ENCODE data around the gene GTPBP6. TPM values are rescaled to one million over a fixed set of nuclear protein-coding genes. Genes with fewer than 3 reads are reported as not detected.
A peak's percentile ranks its signal among the peaks of the same experiment; 100 is the strongest.
"Not testable (repeated sequence)": the region's sequence is repeated elsewhere in the genome, so short reads cannot be mapped to it uniquely, and the experiment has no call there.

The GTPBP6 gene
- total and polyA plus RNA-seq, 2 donors: 10.0 to 71.8 TPM

DNA sequence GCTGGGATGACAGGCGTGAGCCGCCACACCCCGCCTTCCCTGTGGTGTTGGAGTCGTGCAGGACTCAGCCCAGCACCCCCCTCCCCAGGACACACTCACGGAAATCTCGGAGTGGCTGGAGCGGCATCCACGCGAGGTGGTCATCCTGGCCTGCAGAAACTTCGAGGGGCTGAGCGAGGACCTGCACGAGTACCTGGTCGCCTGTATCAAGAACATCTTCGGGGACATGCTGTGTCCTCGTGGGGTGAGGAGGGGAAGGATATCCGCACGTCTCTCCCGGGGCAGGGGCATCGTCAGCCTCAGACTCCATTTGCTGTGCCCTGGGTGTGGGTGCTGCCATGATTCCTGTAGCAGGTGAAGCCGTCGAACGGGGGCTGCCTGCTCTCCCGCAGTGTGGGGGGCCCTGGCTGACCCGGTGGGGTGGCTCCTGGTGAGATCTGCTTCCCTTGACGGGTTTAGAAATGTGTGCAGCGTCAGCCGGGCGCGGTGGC is 27.1 kb downstream of the GTPBP6 start:
- H3K27ac ChIP-seq (ENCODE audit: low read depth): no peak overlapping the region
- 98% methylated on average over 29 of the region's 29 CpGs for WGBS

DNA sequence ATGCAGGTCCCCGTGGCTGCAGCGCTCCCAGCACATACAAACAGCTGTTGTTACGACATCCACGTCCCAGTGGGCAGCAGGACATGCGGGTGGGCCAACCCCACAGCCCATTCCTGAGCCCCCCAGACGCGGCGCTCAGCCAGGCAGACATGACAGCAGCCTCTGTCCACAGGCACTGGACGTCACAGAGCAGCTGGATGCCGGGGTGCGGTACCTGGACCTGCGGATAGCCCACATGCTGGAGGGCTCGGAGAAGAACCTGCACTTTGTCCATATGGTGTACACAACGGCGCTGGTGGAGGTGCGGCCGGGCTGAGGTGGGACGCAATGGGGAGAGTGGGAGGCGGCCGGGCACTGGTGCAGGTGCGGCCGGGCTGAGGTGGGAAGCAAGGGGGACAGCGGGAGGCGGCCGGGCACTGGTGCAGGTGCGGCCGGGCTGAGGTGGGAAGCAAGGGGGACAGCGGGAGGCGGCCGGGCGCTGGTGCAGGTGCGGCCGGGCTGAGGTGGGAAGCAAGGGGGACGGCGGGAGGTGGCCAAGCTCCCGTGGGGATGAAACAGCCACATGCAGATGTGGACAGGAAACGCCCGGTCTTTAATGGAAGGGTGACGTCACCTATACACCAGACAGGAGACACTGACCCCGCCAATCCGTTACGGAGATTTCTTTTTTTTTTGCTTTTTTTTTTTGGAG is 28.0 kb downstream of the GTPBP6 start:
- WGBS: 95% methylated on average over 42 of the region's 42 CpGs
- no peak for DNase-seq (ENCODE audit: extremely low spot score)
- Histone ChIP-seq H3K4me1 (ENCODE audit: insufficient read depth) (no peaks in the 10 kb centered on the region), H3K36me3 (ENCODE audit: insufficient read depth) (no peaks in the 10 kb centered on the region), H3K27ac (ENCODE audit: low read depth) (no peak overlapping the region), H3K4me3 (ENCODE audit: low read depth, low read length) (no peak overlapping the region)

More for the DNA sequence above, 27.1 kb downstream of the GTPBP6 start:
- Histone ChIP-seq H3K4me1 (ENCODE audit: insufficient read depth) (no peaks in the 10 kb centered on the region), H3K36me3 (ENCODE audit: insufficient read depth) (no peaks in the 10 kb centered on the region), H3K4me3 (ENCODE audit: low read depth, low read length) (no peak overlapping the region)
- DNase-seq (ENCODE audit: extremely low spot score): no peak

DNA sequence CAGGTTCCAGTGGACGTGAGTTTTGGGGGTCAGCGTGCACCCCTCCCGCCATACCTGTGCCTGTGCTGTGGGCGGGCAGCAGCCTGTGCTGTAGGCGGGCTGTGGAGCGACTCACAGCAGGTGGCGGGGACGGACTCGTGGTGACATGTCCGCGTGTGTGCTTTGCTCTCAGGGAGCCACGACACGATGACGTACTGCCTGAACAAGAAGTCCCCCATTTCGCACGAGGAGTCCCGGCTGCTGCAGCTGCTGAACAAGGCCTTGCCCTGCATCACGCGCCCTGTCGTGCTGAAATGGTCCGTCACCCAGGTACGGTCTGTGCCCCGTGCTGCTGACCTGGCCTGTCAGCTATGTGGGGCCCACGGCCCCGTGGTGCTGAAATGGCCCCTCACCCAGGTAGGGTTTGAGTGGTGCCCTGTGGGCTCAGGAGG is 30.0 kb downstream of the GTPBP6 start:
- 95% methylated on average over 25 of the region's 25 CpGs for WGBS
- no peak for DNase-seq (ENCODE audit: extremely low spot score)
- no peak overlapping the region for H3K27ac ChIP-seq (ENCODE audit: low read depth)
- no peak overlapping the region for H3K4me3 ChIP-seq (ENCODE audit: low read depth, low read length)
- H3K4me1 ChIP-seq (ENCODE audit: insufficient read depth): no peaks in the 10 kb centered on the region
- no peaks in the 10 kb centered on the region for H3K36me3 ChIP-seq (ENCODE audit: insufficient read depth)

DNA sequence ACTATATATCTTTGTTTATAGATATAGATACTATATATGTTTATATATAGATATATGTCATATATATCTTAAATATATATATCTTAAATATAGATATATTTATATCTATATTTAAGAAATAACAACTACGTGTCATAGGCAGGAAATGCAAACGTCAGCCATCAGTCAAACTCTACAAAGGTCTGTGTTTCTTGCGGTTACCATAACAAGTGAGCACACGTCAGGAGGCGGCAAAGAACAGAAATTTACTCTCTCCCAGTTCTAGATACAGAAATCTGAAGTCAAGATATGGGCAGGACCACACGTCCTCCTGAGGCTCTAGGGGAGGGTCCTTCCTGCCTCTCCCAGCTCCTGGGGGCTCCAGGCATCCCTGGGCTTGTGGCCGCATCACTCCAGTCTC is 30.9 kb downstream of the GTPBP6 start:
- DNase-seq (ENCODE audit: extremely low spot score): no peak
- no peaks in the 10 kb centered on the region for H3K4me1 ChIP-seq (ENCODE audit: insufficient read depth)
- 84% methylated on average over 7 of the region's 7 CpGs for WGBS
- no peak overlapping the region for H3K27ac ChIP-seq (ENCODE audit: low read depth)
- H3K36me3 ChIP-seq (ENCODE audit: insufficient read depth): no peaks in the 10 kb centered on the region
- no peak overlapping the region for H3K4me3 ChIP-seq (ENCODE audit: low read depth, low read length)

DNA sequence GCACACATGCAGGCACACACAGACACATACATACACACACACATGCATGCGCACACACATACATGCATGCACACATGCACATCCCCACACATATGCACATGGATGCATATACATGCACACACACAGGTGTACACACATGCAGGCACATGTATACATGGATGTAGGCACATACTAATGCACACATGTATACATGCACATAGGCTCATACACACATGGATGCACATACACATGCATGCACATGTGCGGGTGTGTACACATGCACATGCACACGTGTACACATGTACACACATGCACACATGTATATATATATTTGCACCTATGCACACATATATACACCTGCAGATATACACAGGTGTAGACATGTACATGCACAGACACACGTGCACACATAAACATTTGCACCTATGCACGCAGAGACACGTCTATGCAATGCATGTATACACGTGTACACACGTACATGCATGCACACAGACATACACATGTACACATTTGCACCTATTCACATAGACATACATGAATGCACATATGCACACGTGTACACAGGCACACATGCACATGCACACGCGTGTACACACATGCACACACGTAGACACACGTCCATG is 33.4 kb downstream of the GTPBP6 start:
- no peak for DNase-seq (ENCODE audit: extremely low spot score)
- H3K27ac ChIP-seq (ENCODE audit: low read depth): no peak overlapping the region
- WGBS: 94% methylated on average over 13 of the region's 13 CpGs
- no peaks in the 10 kb centered on the region for H3K4me1 ChIP-seq (ENCODE audit: insufficient read depth)
- H3K36me3 ChIP-seq (ENCODE audit: insufficient read depth): no peaks in the 10 kb centered on the region
- H3K4me3 ChIP-seq (ENCODE audit: low read depth, low read length): no peak overlapping the region

DNA sequence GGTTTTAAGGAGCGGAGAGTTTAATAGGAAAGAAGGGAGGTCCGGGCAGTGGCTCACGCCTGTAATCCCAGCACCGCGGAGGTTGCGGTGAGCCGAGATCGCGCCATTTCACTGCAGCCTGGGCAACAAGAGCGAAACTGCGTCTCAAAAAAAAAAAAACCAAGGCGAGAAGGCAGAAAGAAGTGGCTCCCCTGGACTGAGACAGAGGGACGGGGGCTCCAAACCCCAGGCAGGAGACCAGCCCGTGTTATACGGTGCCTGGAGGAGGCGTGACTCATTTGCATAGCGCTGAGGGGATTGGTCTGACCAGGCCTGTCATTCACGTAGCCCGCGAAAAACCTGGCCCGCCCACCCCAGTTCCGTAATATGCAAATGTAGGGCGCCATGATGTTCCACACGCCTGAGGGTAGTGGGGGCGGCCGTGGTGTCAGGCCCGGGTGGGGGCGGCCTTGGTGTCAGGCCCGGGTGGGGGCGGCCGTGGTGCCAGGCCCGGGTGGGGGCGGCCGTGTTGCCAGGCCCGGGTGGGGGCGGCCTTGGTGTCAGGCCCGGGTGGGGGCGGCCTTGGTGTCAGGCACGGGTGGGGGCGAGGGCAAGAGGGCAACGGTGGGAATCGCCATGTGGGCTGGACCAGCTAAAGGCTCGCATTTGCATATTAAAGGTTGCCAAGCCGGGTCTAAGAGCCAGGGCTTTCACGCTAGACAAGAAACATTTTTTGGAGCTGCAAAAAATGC is 35.3 kb downstream of the GTPBP6 start:
- Histone ChIP-seq H3K36me3 (ENCODE audit: insufficient read depth) (no peaks in the 10 kb centered on the region), H3K27ac (ENCODE audit: low read depth) (no peak overlapping the region), H3K4me1 (ENCODE audit: insufficient read depth) (no peaks in the 10 kb centered on the region), H3K4me3 (ENCODE audit: low read depth, low read length) (peak overlapping the region; percentile 59)
- WGBS: 5% methylated on average over 45 of the region's 45 CpGs
- peak; percentile 79 for DNase-seq (ENCODE audit: extremely low spot score)

DNA sequence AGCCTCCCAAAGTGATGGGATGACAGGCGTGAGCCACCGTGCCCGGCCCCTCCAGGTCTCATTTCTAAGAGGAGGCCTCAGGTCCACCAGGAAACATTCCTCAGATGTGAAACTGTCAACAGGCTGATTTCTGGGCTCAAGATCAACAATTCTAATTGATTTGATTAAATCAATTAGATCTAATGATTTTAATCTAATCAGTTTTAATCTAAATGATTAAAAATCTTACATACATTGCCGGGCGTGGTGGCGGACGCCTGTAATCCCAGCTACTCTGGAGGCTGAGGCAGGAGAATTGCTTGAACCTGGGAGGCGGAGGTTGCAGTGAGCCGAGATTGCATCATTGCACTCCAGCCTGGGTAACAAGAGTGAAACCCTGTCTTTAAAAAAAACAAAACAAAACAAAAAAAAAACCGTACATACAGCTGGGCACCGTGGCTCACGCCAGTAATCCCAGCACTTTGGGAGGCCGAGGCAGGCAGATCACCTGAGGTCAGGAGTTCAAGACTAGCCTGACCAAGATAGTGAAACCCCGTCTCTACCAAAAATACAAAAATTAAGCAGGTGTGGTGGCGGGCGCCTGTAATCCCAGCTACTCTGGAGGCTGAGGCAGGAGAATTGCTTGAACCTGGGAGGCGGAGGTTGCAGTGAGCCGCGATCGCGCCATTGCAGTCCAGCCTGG is 36.5 kb downstream of the GTPBP6 start:
- WGBS: 78% methylated on average over 21 of the region's 21 CpGs
- not testable (repeated sequence) for H3K4me3 ChIP-seq (ENCODE audit: low read depth, low read length); H3K4me1 ChIP-seq (ENCODE audit: insufficient read depth); DNase-seq (ENCODE audit: extremely low spot score); H3K36me3 ChIP-seq (ENCODE audit: insufficient read depth); H3K27ac ChIP-seq (ENCODE audit: low read depth)

DNA sequence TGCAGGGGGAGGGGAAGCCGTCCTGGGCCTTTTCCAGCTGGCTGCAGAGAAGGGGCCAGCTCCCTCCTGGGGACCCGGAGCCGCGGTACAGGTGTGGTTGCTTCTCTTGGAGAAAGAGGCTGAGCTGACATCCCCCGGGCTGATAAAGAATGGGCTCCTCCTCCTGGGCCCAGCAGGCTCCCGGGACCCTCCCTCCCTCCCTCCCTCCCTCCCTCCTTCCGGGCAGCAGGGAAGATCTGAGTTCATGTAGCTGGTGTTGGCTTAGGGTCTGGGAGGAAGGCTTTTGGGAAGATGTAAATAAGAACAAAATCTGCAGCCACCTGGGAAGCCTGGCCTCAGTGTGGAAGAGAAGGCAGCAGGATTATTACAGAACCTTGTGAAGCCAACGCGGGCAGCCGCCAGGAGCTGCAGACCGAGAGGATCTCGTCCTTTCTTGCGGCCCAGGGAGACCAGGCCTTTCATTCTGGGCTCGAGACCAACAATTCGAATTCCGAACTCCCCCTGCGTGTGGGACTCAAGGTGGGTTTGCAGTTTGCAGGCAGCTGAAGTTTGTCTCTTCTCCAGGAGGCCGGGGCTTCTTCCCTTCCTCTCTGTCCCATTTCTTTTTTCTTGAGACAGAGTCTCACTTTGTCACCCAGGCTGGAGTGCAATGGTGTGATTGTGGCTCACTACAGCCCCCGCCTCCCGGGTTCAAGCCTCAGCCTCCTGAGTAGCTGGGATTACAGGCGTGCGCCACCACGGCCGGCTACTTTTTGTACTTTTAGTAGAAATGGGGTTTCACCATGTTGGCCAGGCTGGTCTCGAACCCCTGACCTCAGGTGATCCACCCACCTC is 37.2 kb downstream of the GTPBP6 start, which contains the start of gene PLCXD1:
Gene PLCXD1 (plus strand): TSS at position 216 of the 834 bp plus-strand sequence. CDS start 2,807 bp downstream, outside the sequence.
- DNase-seq (ENCODE audit: extremely low spot score): peak; percentile 72
- no peaks in the 10 kb centered on the region for H3K36me3 ChIP-seq (ENCODE audit: insufficient read depth)
- no peaks in the 10 kb centered on the region for H3K4me1 ChIP-seq (ENCODE audit: insufficient read depth)
- H3K4me3 ChIP-seq (ENCODE audit: low read depth, low read length): peak within 1 kb of the TSS; percentile 11
- H3K27ac ChIP-seq (ENCODE audit: low read depth): no peak within 1 kb of the TSS
- 23% methylated on average over 25 of the region's 25 CpGs for WGBS

DNA sequence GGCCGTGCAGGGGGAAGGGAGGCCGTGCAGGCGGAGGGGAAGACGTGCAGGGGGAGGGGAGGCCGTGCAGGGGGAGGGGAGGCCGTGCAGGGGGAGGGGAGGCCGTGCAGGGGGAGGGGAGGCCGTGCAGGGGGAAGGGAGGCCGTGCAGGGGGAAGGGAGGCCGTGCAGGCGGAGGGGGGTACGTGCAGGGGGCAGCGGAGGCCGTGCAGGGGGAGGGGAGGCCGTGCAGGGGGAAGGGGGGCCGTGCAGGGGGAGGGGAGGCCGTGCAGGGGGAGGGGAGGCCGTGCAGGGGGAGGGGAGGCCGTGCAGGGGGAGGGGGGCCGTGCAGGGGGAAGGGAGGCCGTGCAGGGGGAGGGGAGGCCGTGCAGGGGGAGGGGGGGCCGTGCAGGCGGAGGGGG is 37.9 kb downstream of the GTPBP6 start:
- WGBS: 9% methylated on average over 18 of the region's 24 CpGs
- not testable (repeated sequence) for H3K36me3 ChIP-seq (ENCODE audit: insufficient read depth); H3K27ac ChIP-seq (ENCODE audit: low read depth); H3K4me1 ChIP-seq (ENCODE audit: insufficient read depth); DNase-seq (ENCODE audit: extremely low spot score)
- H3K4me3 ChIP-seq (ENCODE audit: low read depth, low read length): peak overlapping the region; percentile 11

DNA sequence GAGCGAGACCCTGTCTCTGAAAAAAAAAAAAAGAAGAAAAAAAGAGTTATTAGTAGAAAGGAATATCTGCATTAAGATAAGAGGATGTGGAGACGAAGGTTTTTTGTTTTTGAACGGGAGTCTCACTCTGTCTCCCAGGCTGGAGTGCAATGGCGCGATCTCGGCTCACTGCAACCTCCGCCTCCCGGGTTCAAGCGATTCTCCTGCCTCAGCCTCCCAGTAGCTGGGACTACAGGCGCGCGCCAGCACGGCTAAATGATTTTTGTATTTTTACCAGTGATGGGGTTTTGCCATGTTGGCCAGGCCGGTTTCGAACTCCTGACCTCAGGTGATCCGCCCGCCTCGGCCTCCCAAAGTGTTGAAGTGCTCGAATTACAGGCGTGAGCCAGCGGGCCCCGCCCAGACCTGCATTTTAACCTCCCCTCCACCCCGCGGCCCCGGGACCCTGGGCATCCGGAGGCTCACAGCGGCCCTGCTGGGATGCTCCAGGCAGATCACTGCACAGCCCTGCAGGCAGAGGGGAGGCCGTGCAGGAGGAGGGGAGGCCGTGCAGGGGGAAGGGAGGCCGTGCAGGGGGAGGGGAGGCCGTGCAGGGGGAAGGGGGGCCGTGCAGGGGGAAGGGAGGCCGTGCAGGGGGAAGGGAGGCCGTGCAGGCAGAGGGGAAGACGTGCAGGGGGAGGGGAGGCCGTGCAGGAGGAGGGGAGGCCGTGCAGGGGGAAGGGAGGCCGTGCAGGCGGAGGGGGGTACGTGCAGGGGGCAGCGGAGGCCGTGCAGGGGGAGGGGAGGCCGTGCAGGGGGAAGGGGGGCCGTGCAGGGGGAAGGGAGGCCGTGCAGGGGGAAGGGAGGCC is 38.6 kb downstream of the GTPBP6 start:
- not testable (repeated sequence) for H3K4me1 ChIP-seq (ENCODE audit: insufficient read depth); H3K36me3 ChIP-seq (ENCODE audit: insufficient read depth); DNase-seq (ENCODE audit: extremely low spot score); H3K4me3 ChIP-seq (ENCODE audit: low read depth, low read length); H3K27ac ChIP-seq (ENCODE audit: low read depth)
- WGBS: 61% methylated on average over 39 of the region's 45 CpGs

DNA sequence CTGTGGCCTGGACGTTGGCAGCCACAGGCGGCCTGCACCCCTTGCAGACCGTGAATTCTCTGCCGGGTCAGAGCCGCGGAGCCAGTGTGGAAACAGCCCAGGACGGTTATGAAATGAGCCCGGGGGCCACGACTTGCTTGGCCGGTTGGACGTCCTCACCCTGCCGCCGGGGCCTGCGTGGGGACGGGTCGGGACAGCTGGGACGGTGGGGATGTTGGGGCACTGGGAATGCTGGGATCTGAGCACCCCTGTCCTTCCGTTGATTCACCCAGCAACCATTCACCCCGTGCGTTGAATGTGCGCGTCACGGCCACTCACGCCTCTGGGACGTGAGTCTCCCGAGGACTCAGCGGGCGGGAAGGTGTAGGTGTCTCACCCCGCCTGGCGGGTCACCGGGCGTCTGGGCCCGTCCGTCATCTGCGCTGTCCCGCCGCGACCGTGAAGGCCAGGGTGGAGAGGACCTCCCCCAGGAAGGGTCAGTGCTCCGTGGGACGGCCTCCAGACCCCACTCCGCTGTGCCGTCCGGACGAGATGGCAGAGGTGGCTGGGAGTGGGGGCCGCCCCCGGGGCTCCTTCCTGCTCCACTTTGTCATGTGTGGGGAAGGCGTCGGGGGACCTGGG is 41.9 kb downstream of the GTPBP6 start:
- peaks cover 2% of the 10 kb centered on the region for H3K4me1 ChIP-seq (ENCODE audit: insufficient read depth)
- no peaks in the 10 kb centered on the region for H3K36me3 ChIP-seq (ENCODE audit: insufficient read depth)
- peak overlapping the region; percentile 48 for H3K4me3 ChIP-seq (ENCODE audit: low read depth, low read length)
- WGBS: 3% methylated on average over 49 of the region's 49 CpGs
- H3K27ac ChIP-seq (ENCODE audit: low read depth): no peak overlapping the region
- no peak for DNase-seq (ENCODE audit: extremely low spot score)
